ENCODE data around the gene PARP12. TPM values are rescaled to one million over a fixed set of nuclear protein-coding genes. Genes with fewer than 3 reads are reported as not detected.
A peak's percentile ranks its signal among the peaks of the same experiment; 100 is the strongest.

Gene PARP12
- total RNA-seq, 1 donor from 2014 or later: 58.1 TPM

DNA sequence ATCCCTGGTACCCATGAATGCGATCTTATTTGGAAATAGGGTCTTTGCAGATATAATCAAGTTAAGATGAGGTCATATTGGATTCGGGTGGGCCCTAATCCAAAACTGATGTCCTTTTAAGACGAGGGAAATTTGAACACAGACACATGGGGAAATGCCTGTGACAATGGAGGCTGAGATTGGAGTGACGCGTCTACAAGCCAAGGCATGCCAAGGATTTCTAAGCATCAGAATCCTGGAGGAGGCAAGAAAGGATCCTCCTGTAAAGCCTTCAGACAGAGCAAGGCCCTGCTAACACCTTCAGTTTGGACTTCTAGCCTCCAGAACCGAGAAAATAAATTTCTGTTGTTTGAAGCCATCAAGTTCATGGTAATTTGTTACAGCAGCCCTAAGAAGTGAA lies 18.5 kb downstream of the PARP12 start:
- no peak overlapping the region for H3K4me3 Mint-ChIP-seq (ENCODE audit: unreplicated experiment)
- Histone ChIP-seq H3K4me3 (ENCODE audit: insufficient read depth, low read depth, low read length) (no peak overlapping the region), H3K4me1 (ENCODE audit: insufficient read depth, low read length) (peaks cover 12% of the 10 kb centered on the region), H3K4me2 (ENCODE audit: low read length) (no peak overlapping the region), H3K9ac (ENCODE audit: low read length) (no peak overlapping the region), H3K79me2 (ENCODE audit: insufficient read depth, low read length) (no peaks in the 10 kb centered on the region), H2AFZ (ENCODE audit: low read depth, low read length) (no peak overlapping the region), H3K27me3 (ENCODE audit: insufficient read depth, low read length) (no peaks in the 10 kb centered on the region), H3K9me3 (ENCODE audit: insufficient read depth, low read depth, low read length) (no peaks in the 10 kb centered on the region), H3K36me3 (ENCODE audit: insufficient read depth, low read length) (no peaks in the 10 kb centered on the region), H3K27ac (ENCODE audit: low read depth, low read length) (no peak overlapping the region), H4K20me1 (ENCODE audit: insufficient read depth, low read length) (no peaks in the 10 kb centered on the region)
- no peak for TF ChIP-seq CTCF (IDR thresholded peaks at IDR 0.05; ENCODE audit: insufficient read depth, low read depth, low read length)
- no peak for TF ChIP-seq EZH2 (IDR thresholded peaks at IDR 0.05; ENCODE audit: insufficient read depth, low read length)
- peaks cover 8% of the 10 kb centered on the region for H3K4me1 Mint-ChIP-seq (ENCODE audit: low read depth, unreplicated experiment)
- H3K36me3 Mint-ChIP-seq (ENCODE audit: low read depth, unreplicated experiment): peaks cover 47% of the 10 kb centered on the region
- H3K9me3 Mint-ChIP-seq (ENCODE audit: unreplicated experiment): no peaks in the 10 kb centered on the region
- H3K27me3 Mint-ChIP-seq (ENCODE audit: low read depth, unreplicated experiment): no peaks in the 10 kb centered on the region
- no peak overlapping the region for H3K27ac Mint-ChIP-seq (ENCODE audit: unreplicated experiment)
- FAIRE-seq (no peak), DNase-seq (ENCODE audit: low read depth) (no peak)

DNA sequence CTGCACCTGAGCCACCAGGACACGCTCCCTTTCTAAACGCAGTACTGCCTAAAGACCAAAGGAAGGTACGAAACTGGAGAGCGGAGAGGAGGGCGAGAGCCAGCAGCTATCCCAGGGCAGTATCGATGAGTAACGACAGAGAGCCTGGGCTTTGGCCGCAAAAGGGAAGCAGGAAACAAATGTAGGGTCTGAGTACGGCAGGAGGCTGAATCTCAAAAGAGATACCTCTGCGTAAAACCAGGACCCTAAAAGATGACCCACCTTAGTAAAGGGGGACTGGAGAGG lies 20.4 kb downstream of the PARP12 start:
- H3K9me3 Mint-ChIP-seq (ENCODE audit: unreplicated experiment): no peaks in the 10 kb centered on the region
- no peaks in the 10 kb centered on the region for H3K36me3 ChIP-seq (ENCODE audit: insufficient read depth, low read length)
- H3K4me1 Mint-ChIP-seq (ENCODE audit: low read depth, unreplicated experiment): peaks cover 8% of the 10 kb centered on the region
- FAIRE-seq (no peak), DNase-seq (ENCODE audit: low read depth) (no peak)
- H3K9ac ChIP-seq (ENCODE audit: low read length): peak overlapping the region; percentile 17
- H3K4me3 Mint-ChIP-seq (ENCODE audit: unreplicated experiment): no peak overlapping the region
- H3K27ac Mint-ChIP-seq (ENCODE audit: unreplicated experiment): no peak overlapping the region
- no peaks in the 10 kb centered on the region for H3K9me3 ChIP-seq (ENCODE audit: insufficient read depth, low read depth, low read length)
- TF ChIP-seq EZH2 (IDR thresholded peaks at IDR 0.05; ENCODE audit: insufficient read depth, low read length) (no peak), CTCF (IDR thresholded peaks at IDR 0.05; ENCODE audit: insufficient read depth, low read depth, low read length) (no peak)
- H3K4me1 ChIP-seq (ENCODE audit: insufficient read depth, low read length): peaks cover 12% of the 10 kb centered on the region
- H3K4me3 ChIP-seq (ENCODE audit: insufficient read depth, low read depth, low read length): no peak overlapping the region
- H2AFZ ChIP-seq (ENCODE audit: low read depth, low read length): no peak overlapping the region
- peaks cover 49% of the 10 kb centered on the region for H3K36me3 Mint-ChIP-seq (ENCODE audit: low read depth, unreplicated experiment)
- no peaks in the 10 kb centered on the region for H4K20me1 ChIP-seq (ENCODE audit: insufficient read depth, low read length)
- no peaks in the 10 kb centered on the region for H3K27me3 ChIP-seq (ENCODE audit: insufficient read depth, low read length)
- no peaks in the 10 kb centered on the region for H3K27me3 Mint-ChIP-seq (ENCODE audit: low read depth, unreplicated experiment)
- peak overlapping the region; percentile 62 for H3K4me2 ChIP-seq (ENCODE audit: low read length)
- no peak overlapping the region for H3K27ac ChIP-seq (ENCODE audit: low read depth, low read length)
- no peaks in the 10 kb centered on the region for H3K79me2 ChIP-seq (ENCODE audit: insufficient read depth, low read length)

GRCh38 chr7:140041659-140042385 lies 20.9 kb downstream of the PARP12 start:
- peak overlapping the region; percentile 17 for H3K9ac ChIP-seq (ENCODE audit: low read length)
- Mint-ChIP-seq H3K9me3 (ENCODE audit: unreplicated experiment) (no peaks in the 10 kb centered on the region), H3K4me3 (ENCODE audit: unreplicated experiment) (no peak overlapping the region), H3K27ac (ENCODE audit: unreplicated experiment) (no peak overlapping the region), H3K36me3 (ENCODE audit: low read depth, unreplicated experiment) (peaks cover 48% of the 10 kb centered on the region), H3K27me3 (ENCODE audit: low read depth, unreplicated experiment) (no peaks in the 10 kb centered on the region), H3K4me1 (ENCODE audit: low read depth, unreplicated experiment) (peaks cover 8% of the 10 kb centered on the region)
- DNase-seq (ENCODE audit: low read depth) (peak; percentile 50), FAIRE-seq (no peak)
- peak overlapping the region; percentile 30 for H3K4me3 ChIP-seq (ENCODE audit: insufficient read depth, low read depth, low read length)
- TF ChIP-seq CTCF (IDR thresholded peaks at IDR 0.05; ENCODE audit: insufficient read depth, low read depth, low read length) (no peak), EZH2 (IDR thresholded peaks at IDR 0.05; ENCODE audit: insufficient read depth, low read length) (no peak)
- no peak overlapping the region for H2AFZ ChIP-seq (ENCODE audit: low read depth, low read length)
- H3K27ac ChIP-seq (ENCODE audit: low read depth, low read length): no peak overlapping the region
- H3K27me3 ChIP-seq (ENCODE audit: insufficient read depth, low read length): no peaks in the 10 kb centered on the region
- H4K20me1 ChIP-seq (ENCODE audit: insufficient read depth, low read length): no peaks in the 10 kb centered on the region
- H3K4me2 ChIP-seq (ENCODE audit: low read length): peak overlapping the region; percentile 62
- peaks cover 12% of the 10 kb centered on the region for H3K4me1 ChIP-seq (ENCODE audit: insufficient read depth, low read length)
- no peaks in the 10 kb centered on the region for H3K36me3 ChIP-seq (ENCODE audit: insufficient read depth, low read length)
- H3K79me2 ChIP-seq (ENCODE audit: insufficient read depth, low read length): no peaks in the 10 kb centered on the region
- H3K9me3 ChIP-seq (ENCODE audit: insufficient read depth, low read depth, low read length): no peaks in the 10 kb centered on the region
